GM06990 (cell line): ENCODE data around the gene TAS1R3.

Experiments used
- DNase-seq: peaks from one replicate; pipeline ENCODE4 v3.0.0-alpha.2; 2011; ENCODE audit not compliant: insufficient read length; ENCODE audit errors: extremely low read depth
- H3K27me3 ChIP-seq: replicated peaks from 2 replicates; pipeline ENCODE4 v1.6.0; 2011; ENCODE audit warnings: low read length; ENCODE audit not compliant: control insufficient read depth, insufficient read depth
- H3K36me3 ChIP-seq: 2 replicates; pipeline ENCODE4 v1.5.1; 2011; ENCODE audit warnings: low read length; ENCODE audit not compliant: control insufficient read depth, insufficient read depth
- H3K4me3 ChIP-seq: replicated peaks from 2 replicates; pipeline ENCODE4 v1.5.1; 2011; ENCODE audit warnings: low read depth, mild to moderate bottlenecking, control low read depth, low read length
- TF ChIP-seq, protein P1 (sequence below): IDR thresholded peaks from 2 replicates; pipeline ENCODE4 v1.5.1; 2011; ENCODE audit warnings: low read length, control low read depth, mild to moderate bottlenecking, inconsistent platforms; ENCODE audit not compliant: insufficient read depth, poor library complexity, severe bottlenecking

Gene TAS1R3

DNA sequence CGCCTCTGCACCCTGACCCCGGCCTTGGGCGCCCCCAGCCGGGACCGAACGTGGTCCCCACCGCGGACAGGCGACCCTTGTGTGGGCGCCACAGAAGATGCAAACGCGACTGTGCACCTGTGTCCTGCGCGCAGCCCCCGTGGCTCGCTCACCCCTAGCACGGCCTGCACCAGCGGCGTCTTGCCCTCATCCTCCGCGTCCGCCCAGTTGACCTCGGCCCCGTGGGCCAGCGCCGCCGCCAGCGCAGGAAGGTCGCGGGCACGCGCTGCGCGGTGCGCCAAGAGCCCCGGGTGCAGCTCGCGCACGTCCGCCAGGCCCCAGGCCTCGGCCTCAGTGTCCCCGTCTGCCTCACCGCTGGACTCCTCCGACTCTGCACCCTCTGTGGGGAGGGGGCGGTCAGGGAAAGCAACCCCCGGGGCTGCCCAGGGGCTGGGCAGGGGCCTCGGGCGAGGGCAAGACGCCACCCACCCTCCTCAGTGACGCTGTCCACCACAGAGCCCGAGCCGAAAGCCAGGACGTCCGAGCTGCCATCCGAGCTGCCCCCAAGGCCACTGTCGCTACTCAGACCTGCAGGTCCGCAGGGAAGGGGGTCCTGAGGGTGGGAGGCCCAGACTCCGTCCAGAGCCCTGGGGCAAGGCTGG is 36.7 kb upstream of the TAS1R3 start:
- DNase-seq, result no peak
- H3K36me3 ChIP-seq, result no peaks in the 10 kb centered on the region
- TF ChIP-seq, protein P1, sequence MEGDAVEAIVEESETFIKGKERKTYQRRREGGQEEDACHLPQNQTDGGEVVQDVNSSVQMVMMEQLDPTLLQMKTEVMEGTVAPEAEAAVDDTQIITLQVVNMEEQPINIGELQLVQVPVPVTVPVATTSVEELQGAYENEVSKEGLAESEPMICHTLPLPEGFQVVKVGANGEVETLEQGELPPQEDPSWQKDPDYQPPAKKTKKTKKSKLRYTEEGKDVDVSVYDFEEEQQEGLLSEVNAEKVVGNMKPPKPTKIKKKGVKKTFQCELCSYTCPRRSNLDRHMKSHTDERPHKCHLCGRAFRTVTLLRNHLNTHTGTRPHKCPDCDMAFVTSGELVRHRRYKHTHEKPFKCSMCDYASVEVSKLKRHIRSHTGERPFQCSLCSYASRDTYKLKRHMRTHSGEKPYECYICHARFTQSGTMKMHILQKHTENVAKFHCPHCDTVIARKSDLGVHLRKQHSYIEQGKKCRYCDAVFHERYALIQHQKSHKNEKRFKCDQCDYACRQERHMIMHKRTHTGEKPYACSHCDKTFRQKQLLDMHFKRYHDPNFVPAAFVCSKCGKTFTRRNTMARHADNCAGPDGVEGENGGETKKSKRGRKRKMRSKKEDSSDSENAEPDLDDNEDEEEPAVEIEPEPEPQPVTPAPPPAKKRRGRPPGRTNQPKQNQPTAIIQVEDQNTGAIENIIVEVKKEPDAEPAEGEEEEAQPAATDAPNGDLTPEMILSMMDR, result no peak
- H3K4me3 ChIP-seq, result no peak overlapping the region
- no peaks in the 10 kb centered on the region for H3K27me3 ChIP-seq

DNA sequence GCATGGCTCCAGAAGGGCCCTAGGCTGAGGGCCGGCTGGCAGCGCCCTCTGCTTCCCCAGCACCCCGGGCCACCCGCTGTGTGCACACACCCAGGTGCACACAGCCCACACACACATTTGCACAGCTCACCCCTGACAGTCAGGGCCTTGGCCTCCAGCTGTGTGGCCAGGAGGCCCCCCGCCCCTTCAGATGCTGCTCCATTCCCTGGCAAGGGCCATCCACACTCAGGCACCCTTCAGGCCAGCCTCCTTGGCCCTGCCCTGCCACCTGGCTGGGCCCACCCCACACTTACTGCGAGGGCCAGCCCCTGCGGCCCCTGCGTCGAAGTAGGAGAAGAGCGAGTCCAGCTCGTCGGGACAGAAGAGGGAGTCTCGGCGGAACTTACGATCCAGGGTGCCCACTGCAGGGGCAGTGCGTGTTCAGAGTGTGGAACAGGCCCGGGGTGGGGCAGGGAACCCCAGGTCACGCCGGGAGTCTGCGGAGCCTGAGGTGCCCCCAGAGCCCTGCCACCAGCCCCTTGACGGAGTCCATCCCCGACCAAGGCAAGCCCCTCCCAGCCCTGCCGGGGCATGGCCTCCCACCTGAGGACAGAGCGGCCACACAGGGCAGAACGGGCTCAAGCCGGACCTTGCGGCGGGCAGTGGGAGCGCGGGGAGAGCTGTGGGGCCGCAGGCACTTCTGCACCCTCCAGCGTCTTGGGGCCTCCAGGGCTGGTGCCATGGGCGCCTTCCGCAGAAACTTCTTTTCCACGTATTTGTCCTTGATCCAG is 35.7 kb upstream of the TAS1R3 start:
- Histone ChIP-seq H3K27me3 (no peaks in the 10 kb centered on the region), H3K36me3 (no peaks in the 10 kb centered on the region), H3K4me3 (no peak overlapping the region)
- TF ChIP-seq, protein P1, result no peak
- DNase-seq, result no peak

DNA sequence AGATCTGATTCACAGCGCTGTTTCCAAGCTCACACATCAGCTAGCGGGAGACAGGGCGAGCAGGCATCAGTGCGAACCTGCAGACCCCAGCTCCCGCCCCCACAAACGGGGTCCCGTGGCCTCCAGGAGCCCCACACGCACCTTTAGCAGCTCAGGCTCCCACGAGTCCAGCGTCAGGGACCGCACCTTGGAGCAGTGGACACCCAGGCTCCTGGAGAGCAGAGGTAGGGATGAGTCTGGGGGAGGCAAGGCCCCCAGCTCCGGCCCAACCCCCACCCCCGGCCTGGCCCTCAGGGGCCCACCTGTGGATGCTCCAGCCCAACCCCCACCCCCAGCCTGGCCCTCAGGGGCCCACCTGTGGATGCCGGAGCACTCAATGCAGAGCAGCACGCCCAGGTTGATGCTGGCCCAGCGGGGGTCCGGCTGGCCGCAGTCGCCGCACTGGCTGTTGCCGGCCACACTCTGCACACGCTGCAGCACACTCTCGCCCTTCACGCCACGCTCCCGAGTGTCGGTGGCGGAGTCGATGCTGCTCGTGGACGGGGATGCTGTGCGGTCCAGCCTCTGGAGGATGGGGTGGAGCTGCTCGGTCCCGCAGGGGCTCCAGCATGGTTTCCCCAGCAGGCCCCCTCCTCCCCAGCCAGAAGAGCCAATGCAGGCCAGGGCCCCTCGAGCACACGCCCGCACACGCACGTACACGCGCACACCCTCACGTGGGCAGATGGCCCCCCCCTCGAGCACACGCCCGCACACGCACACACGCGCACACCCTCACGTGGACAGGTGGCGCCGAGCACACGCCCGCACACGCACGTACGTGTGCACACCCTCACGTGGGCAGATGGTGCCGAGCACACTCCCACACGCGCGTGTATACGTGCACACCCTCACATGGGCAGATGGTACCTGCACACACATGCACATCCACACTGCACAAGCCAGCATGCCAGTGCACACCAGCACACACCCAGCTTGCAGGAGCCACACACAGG is 34.7 kb upstream of the TAS1R3 start:
- no peaks in the 10 kb centered on the region for H3K36me3 ChIP-seq
- TF ChIP-seq, protein P1, result no peak
- H3K4me3 ChIP-seq, result no peak overlapping the region
- DNase-seq, result no peak
- H3K27me3 ChIP-seq, result no peaks in the 10 kb centered on the region

GRCh38 chr1:1297802-1298424 is 33.2 kb upstream of the TAS1R3 start:
- no peak overlapping the region for H3K4me3 ChIP-seq
- H3K27me3 ChIP-seq, result no peaks in the 10 kb centered on the region
- TF ChIP-seq, protein P1, result no peak
- DNase-seq, result no peak
- no peaks in the 10 kb centered on the region for H3K36me3 ChIP-seq

DNA sequence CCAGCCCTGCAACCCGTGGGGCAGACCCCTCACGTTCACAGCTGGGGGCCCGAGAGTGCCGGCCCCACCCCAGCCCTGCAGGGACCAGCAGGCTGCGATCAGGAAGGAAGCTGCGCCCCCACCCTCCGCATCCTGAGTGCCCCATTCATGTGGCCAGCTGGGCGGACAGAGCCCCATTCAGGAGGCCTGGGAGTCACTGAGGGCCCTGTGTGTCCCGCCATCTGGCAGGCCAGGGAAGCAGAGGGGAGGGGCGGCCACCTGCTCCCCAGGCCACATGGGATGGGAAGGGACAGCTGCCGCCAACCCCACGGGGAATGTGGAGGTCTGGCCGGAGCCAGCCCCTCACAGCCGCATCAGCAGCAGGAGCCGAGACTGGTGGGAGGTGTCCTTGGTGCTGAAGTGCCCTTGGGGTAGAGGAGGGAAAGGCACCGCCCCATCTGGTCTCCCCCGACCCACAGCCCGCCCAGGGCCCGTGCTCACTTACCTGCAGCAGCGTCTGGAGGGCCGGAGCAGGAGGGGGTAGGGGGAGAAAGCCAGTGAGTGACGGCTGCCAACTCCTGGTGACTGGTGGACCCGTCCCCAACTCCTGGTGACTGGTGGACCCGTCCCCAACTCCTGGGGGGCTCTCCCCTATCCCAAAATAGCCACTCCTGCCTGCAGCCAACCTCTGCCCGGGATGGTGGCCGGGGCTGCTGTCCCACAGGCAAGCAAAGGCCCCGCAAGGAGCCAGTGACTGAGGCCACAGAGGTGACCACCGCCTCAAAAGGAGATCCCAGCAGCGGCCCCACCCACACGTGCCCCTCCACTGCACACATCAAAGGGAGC is 32.0 kb upstream of the TAS1R3 start:
- Histone ChIP-seq H3K4me3 (no peak overlapping the region), H3K36me3 (no peaks in the 10 kb centered on the region), H3K27me3 (no peaks in the 10 kb centered on the region)
- TF ChIP-seq, protein P1, result no peak
- no peak for DNase-seq
